HG03103 (cell line): ENCODE measurements around the gene MEFV.
A peak's percentile ranks its signal among the peaks of the same experiment; 100 is the strongest.
"Not testable (repeated sequence)": the region's sequence is repeated elsewhere in the genome, so short reads cannot be mapped to it uniquely, and the experiment has no call there.

Experiments used
- ATAC-seq: cut with Tn5 transposase; IDR thresholded peaks from one replicate; pipeline ENCODE4 v1.9.1; 2021; ENCODE audit warnings: low read depth; ENCODE audit not compliant: unreplicated experiment

The MEFV gene

GRCh38 chr16:3256146-3256865 is at the start of gene MEFV:
TSS of gene MEFV (minus strand) at chr16:3256633. CDS start at chr16:3256587, 46 bp downstream.
- no peak for ATAC-seq

- no peak for ATAC-seq
Measured at GRCh38 chr16:3306078-3306477, 49.6 kb upstream of the MEFV start.

- peak; percentile 79 for ATAC-seq
Measured at GRCh38 chr16:3305109-3306068, 49.0 kb upstream of the MEFV start, which contains the start of the genes TIGD7 and ZNF75A. TSS of gene TIGD7 (minus strand) at chr16:3305430. CDS start at chr16:3300614, 4,816 bp downstream. TSS of gene ZNF75A (plus strand) at chr16:3305497. CDS start at chr16:3308429, 2,932 bp downstream.

- no peak for ATAC-seq
Measured at GRCh38 chr16:3304370-3304769, 47.9 kb upstream of the MEFV start.

GRCh38 chr16:3295783-3296182 is 39.4 kb upstream of the MEFV start:
- ATAC-seq = no peak

GRCh38 chr16:3295209-3295608 is 38.8 kb upstream of the MEFV start:
- ATAC-seq = no peak

GRCh38 chr16:3292604-3293003 is 36.2 kb upstream of the MEFV start:
- no peak for ATAC-seq

- ATAC-seq = no peak
Measured at GRCh38 chr16:3289998-3290673, 33.7 kb upstream of the MEFV start.

- no peak for ATAC-seq
Measured at GRCh38 chr16:3285131-3285530, 28.7 kb upstream of the MEFV start.

- ATAC-seq = no peak
Measured at GRCh38 chr16:3283543-3284447, 27.4 kb upstream of the MEFV start.

- ATAC-seq = peak; percentile 76
Measured at GRCh38 chr16:3282730-3283542, 26.5 kb upstream of the MEFV start, which contains the start of gene ZNF263. TSS of gene ZNF263 (plus strand) at chr16:3283491. CDS start at chr16:3283819, 328 bp downstream.

GRCh38 chr16:3282103-3282729 is 25.8 kb upstream of the MEFV start:
- ATAC-seq = peak; percentile 29

GRCh38 chr16:3281222-3281820 is 24.9 kb upstream of the MEFV start:
- ATAC-seq = no peak

- no peak for ATAC-seq
Measured at GRCh38 chr16:3276679-3277078, 20.2 kb upstream of the MEFV start.

GRCh38 chr16:3274947-3275346 is 18.5 kb upstream of the MEFV start:
- ATAC-seq = no peak

GRCh38 chr16:3274490-3274889 is 18.1 kb upstream of the MEFV start:
- ATAC-seq = no peak

GRCh38 chr16:3271281-3271680 is 14.8 kb upstream of the MEFV start:
- ATAC-seq = not testable (repeated sequence)

GRCh38 chr16:3270718-3271117 is 14.3 kb upstream of the MEFV start:
- ATAC-seq = not testable (repeated sequence)
